A673 (cell line): Measurements from ENCODE around the gene ZSWIM8.

Experiments
- CTCF ChIP-seq: fragments of 300-800, 200-600 bp; sonication (generic); conservative IDR thresholded peaks from 2 replicates; pipeline ENCODE4 v1.5.1; 2017; ENCODE audit warnings: low read depth, mild to moderate bottlenecking, antibody characterized with exemption, low read length, moderate library complexity, mixed read lengths
- EZH2 ChIP-seq: fragments of 200-600 bp; sonication (generic); IDR thresholded peaks from 2 replicates; pipeline ENCODE4 v1.6.1; 2017; ENCODE audit warnings: borderline replicate concordance, low read depth, mild to moderate bottlenecking, mixed read lengths, antibody characterized with exemption, low read length; ENCODE audit not compliant: poor library complexity, severe bottlenecking

DNA sequence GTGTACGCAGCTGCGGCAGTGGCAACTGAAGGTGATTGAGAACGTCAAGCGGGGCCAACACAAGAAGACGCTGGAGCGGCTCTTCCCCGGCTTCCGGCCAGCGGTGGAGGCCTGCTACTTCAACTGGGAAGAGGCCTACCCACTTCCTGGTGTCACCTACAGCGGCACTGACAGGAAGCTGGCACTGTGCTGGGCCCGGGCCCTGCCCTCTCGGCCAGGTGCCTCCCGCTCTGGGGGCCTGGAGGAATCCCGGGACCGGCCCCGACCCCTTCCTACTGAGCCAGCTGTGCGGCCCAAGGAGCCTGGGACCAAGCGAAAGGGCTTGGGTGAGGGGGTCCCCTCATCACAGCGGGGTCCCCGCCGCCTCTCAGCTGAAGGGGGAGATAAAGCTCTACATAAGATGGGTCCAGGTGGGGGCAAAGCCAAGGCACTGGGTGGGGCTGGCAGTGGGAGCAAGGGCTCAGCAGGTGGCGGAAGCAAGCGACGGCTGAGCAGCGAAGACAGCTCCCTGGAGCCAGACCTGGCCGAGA, 6.5 kb downstream of the ZSWIM8 start:
- no peak for TF ChIP-seq CTCF
- no peak for TF ChIP-seq EZH2
